HL-60 (cell line): ENCODE results near the gene R3HDM1.

Experiments
- CTCF ChIP-seq: IDR thresholded peaks from one replicate; pipeline ENCODE4 v1.5.1; 2011; ENCODE audit warnings: low read length, control low read depth, inconsistent platforms; ENCODE audit not compliant: insufficient read depth
- GABPA ChIP-seq: IDR thresholded peaks from 2 replicates; pipeline ENCODE4 v1.6.1; 2012; ENCODE audit warnings: low read depth
- POLR2AphosphoS5 ChIP-seq: IDR thresholded peaks from 2 replicates; pipeline ENCODE4 v1.6.1; 2012; ENCODE audit warnings: low read depth
- REST ChIP-seq: IDR thresholded peaks from 2 replicates; pipeline ENCODE4 v1.6.1; 2012; ENCODE audit warnings: low read depth; ENCODE audit not compliant: insufficient replicate concordance
- SPI1 ChIP-seq: IDR thresholded peaks from 2 replicates; pipeline ENCODE4 v1.6.1; 2012; ENCODE audit warnings: low read depth, mild to moderate bottlenecking, borderline replicate concordance

- TF ChIP-seq POLR2AphosphoS5 (no peak), CTCF (peak; percentile 68), GABPA (no peak), REST (no peak), SPI1 (no peak)
Measured at GRCh38 chr2:135709992-135710391, 178.7 kb downstream of the R3HDM1 start.
